ENCODE measurements around the gene EGFL8.

DNA sequence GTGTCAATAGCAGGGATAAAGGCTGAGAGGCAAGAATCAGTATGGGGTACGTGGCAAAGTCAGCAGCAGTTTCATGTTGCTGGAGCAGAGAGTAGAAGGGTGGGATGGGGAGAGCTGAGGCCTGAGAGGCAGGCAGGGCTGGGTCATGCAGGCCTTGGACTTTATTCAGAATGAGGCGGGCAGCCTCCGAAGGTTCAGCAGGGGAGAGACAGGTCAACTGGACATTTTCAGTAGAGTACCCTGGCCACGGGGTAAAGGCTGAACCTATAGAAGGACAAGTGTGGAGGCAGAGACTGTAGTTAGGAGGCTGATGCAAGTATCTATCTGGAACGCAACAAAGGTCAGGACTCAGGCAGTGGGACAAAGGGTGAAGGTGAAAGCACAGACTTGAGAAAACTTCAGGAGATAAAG is 45.8 kb downstream of the EGFL8 start:
- TF ChIP-seq, protein P1, sequence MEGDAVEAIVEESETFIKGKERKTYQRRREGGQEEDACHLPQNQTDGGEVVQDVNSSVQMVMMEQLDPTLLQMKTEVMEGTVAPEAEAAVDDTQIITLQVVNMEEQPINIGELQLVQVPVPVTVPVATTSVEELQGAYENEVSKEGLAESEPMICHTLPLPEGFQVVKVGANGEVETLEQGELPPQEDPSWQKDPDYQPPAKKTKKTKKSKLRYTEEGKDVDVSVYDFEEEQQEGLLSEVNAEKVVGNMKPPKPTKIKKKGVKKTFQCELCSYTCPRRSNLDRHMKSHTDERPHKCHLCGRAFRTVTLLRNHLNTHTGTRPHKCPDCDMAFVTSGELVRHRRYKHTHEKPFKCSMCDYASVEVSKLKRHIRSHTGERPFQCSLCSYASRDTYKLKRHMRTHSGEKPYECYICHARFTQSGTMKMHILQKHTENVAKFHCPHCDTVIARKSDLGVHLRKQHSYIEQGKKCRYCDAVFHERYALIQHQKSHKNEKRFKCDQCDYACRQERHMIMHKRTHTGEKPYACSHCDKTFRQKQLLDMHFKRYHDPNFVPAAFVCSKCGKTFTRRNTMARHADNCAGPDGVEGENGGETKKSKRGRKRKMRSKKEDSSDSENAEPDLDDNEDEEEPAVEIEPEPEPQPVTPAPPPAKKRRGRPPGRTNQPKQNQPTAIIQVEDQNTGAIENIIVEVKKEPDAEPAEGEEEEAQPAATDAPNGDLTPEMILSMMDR (IDR thresholded peaks at IDR 0.05; ENCODE audit: low read depth, low read length, missing input control), result no peak
- no peak for TF ChIP-seq RAD21 (IDR thresholded peaks at IDR 0.05)
